Heart right ventricle (tissue), 16 donors: ENCODE measurements around the gene HOXB4. TPM values are rescaled to one million over a fixed set of nuclear protein-coding genes. Genes with fewer than 3 reads are reported as not detected.

Experiments used
- ATAC-seq, 8 donors: fragments of 200-7000 bp; cut with Tn5 transposase; one replicate each; pipeline ENCODE4 v1.9.1; 2020; ENCODE audit warnings: mild to moderate bottlenecking in 8 of 8, moderate library complexity in 8 of 8, moderate number of reproducible peaks in 1 of 8
- DNase-seq, 2 donors: peaks; one replicate each; pipeline ENCODE4 v3.0.0-alpha.2; 2020
- H3K27ac ChIP-seq, 10 donors: fragments of 200-600 bp; sonication (generic) in 2 of 10; one replicate each; pipeline versions ENCODE4 v1.5.0 to v1.8.0; 2020 to 2022; ENCODE audit warnings: mild to moderate bottlenecking in 3 of 10
- H3K27me3 ChIP-seq, 7 donors: fragments of 200-600 bp; one replicate each; pipeline ENCODE4 v1.8.0; 2021 to 2022; ENCODE audit warnings: mild to moderate bottlenecking in 2 of 7
- H3K36me3 ChIP-seq, 9 donors: fragments of 200-600 bp; sonication (generic) in 1 of 9; one replicate each; pipeline versions ENCODE4 v1.5.0 to v1.8.0; 2020 to 2022; ENCODE audit warnings: mild to moderate bottlenecking in 2 of 9
- H3K4me1 ChIP-seq, 9 donors: fragments of 200-600 bp; sonication (generic) in 1 of 9; one replicate each; pipeline versions ENCODE4 v1.5.0 to v1.8.0; 2020 to 2022; ENCODE audit warnings: mild to moderate bottlenecking in 4 of 9
- H3K4me3 ChIP-seq, 10 donors: fragments of 200-600 bp; sonication (generic) in 2 of 10; one replicate each; pipeline versions ENCODE4 v1.5.0 to v1.8.0; 2020 to 2022; ENCODE audit warnings: mild to moderate bottlenecking in 7 of 10, moderate library complexity in 2 of 10
- H3K9me3 ChIP-seq, 11 donors: fragments of 200-600 bp in 10 of 11; sonication (generic) in 2 of 11; one replicate each; pipeline versions ENCODE4 v1.5.0 to v1.8.0; 2013 to 2022; ENCODE audit warnings: mild to moderate bottlenecking in 2 of 11, control low read depth in 1 of 11, moderate library complexity in 1 of 11
- WGBS, 2 donors: extraction: QIAGEN DNeasy Blood & Tissue Kit; methylation state at CpG; one replicate each; pipeline ENCODE4 v1.1.7; 2013; ENCODE audit warnings: inconsistent platforms in 1 of 2; 5-methylcytosine and 5-hydroxymethylcytosine counted together
- intact Hi-C, 10 donors: fragments of 100-400 bp; cut with DNase I; formaldehyde crosslinking; loops; one replicate each; pipeline versions ENCODE4 v1.11.1 to v1.14.2; 2022
- polyA plus RNA-seq, 2 donors: library from polyadenylated mRNA; stranded (reverse); fragments of 200-250 nt; gene quantifications; one replicate each; pipeline ENCODE4 v1.2.3, GENCODE V29; 2013
- total RNA-seq, 10 donors: library from RNA; stranded (reverse); fragmentation: NEBNext Ultra II Directional in 3 of 10; extraction: Animal tissue kit (Norgen Biotek cat#: 25700) in 3 of 10; gene quantifications; one replicate each; pipeline versions ENCODE4 v1.2.1 to v1.2.4, GENCODE V29; 2021 to 2023
- TF ChIP-seq, protein P1 (sequence below), 9 donors: fragments of 200-600 bp; sonication (generic) in 2 of 9; IDR thresholded peaks; one replicate each; pipeline versions ENCODE4 v1.5.0 to v1.8.0; 2021 to 2022; ENCODE audit warnings: antibody characterized with exemption in 9 of 9, mild to moderate bottlenecking in 5 of 9, moderate library complexity in 1 of 9
- donor health status: Arrhythmogenic right ventricular cardiomyopathy.
- donor health status: ischemic (EF 13 %, LVEDD 7.1; RV severe dilation, severe dysfunction).
- donor health status: healthy with polysubstance abuse.
- donor health status: DM: no; HTN: yes; CAD: no.
- donor health status: DM: no; HTN: no; CAD: no.
- donor health status: ischemic (EF 25% LVEDD 6.9; RV normal size, moderate dysfunction).
- donor health status: ischemic (EF 25% LVEDD 5.7; RV mildly dilated, moderate dysfunction).
- donor health status: healthy.
- donor health status: DM: yes; HTN: yes; CAD: no.
- donor health status: Ischemic cardiomyopathy.
- donor health status: ischemic (EF 35%, LVEDD 5.7; RV mildly dilated, moderate dysfunction).
- donor health status: nonischemic (EF 11% LVEDD 7.7; RV severe dilation, severe dysfunction).
- donor health status: DM: yes; HTN: yes; CAD: no.
- donor health status: PGD.
- donor health status: ischemic (EF 29% LVEDD 5.4; RV normal size, mild dysfunction).
- donor health status: nonischemic (EF 23%, LVEDD 6.1; RV moderate dilation, normal function).

The HOXB4 gene
- total and polyA plus RNA-seq, 12 donors: 0.14 to 1.6 (median 0.32) TPM; not detected in 1

DNA sequence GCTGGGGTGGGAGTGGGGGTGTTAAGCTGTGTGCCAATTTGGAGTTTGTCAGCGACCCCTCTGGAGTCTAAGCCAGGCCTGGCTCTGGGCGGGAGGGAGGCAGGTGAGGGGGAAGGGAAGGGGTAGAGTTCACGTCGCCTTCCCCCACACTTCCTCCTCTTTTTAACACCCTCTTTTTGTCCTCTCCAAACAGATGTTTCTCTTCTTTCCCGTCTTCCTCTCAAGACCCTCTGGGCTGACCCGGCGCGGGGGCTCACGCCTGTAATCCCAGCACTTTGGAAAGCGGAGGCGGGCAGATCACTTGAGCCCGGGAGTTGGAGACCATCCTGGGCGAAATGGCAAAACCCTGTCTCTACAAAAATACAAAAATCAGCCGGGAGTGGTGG lies 50.6 kb downstream of the HOXB4 start:
- 37 to 43% methylated on average over 14 of the region's 14 CpGs for WGBS, 2 donors
- DNase-seq: no peak

DNA sequence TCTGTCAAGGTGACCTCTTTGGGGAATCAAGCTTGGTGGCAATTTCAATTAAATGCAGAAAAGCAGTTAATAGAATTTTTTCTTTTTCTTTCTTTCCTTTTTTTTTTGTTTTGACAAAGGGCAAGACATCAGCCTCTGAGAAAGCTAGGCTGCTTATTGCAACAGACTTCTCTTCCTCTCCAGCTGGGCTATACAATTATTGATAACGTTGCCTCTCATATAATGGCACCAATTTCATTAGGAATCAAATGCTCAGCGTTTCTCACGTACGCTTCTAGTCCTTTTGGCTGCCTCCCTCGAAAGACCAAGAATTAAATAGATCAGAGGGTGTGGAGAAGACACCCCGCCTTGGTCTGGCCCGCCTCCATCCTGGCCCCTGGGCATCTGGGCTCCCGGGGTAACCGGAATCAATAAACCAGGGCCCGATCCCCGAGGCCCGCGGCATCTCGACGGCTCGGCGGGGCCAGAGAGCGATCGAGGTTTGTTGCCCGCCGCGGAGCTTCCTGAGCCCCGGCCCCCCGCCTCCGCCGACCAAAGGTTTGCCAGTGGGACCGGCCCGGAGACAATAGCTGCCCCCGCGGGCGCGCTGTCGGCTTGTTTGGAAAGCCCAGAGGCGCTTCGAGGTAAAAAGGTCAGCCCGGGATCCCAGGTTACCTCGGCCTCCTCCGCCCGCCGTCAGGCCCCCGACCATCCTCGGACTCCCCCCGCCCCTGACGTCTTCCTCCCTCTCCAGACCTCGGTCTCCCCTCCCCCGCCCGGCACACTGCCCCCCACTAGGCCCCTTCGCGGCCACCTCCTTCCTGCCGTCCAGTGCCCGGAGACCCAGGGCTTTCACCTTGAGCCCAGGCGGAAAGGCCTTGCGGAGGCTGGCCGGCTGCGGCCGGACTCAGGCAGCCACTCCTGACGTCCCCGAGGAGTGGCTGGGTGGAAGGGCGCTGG lies 51.3 kb downstream of the HOXB4 start:
- TF ChIP-seq, protein P1, sequence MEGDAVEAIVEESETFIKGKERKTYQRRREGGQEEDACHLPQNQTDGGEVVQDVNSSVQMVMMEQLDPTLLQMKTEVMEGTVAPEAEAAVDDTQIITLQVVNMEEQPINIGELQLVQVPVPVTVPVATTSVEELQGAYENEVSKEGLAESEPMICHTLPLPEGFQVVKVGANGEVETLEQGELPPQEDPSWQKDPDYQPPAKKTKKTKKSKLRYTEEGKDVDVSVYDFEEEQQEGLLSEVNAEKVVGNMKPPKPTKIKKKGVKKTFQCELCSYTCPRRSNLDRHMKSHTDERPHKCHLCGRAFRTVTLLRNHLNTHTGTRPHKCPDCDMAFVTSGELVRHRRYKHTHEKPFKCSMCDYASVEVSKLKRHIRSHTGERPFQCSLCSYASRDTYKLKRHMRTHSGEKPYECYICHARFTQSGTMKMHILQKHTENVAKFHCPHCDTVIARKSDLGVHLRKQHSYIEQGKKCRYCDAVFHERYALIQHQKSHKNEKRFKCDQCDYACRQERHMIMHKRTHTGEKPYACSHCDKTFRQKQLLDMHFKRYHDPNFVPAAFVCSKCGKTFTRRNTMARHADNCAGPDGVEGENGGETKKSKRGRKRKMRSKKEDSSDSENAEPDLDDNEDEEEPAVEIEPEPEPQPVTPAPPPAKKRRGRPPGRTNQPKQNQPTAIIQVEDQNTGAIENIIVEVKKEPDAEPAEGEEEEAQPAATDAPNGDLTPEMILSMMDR (IDR thresholded peaks at IDR 0.05): no peak
- DNase-seq: peak in 1 of 2 donors; percentile 18
- H3K4me3 ChIP-seq: no peak overlapping the region
- intact Hi-C loops: no loop called here
- H3K27ac ChIP-seq: no peak overlapping the region
- WGBS, 2 donors: 15 to 17% methylated on average over 52 to 59 of the region's 59 CpGs
- no peaks in the 10 kb centered on the region for H3K36me3 ChIP-seq
- H3K9me3 ChIP-seq: no peaks in the 10 kb centered on the region
- peaks cover 0 to 96% (median 93%) of the 10 kb centered on the region in 7 donors for H3K27me3 ChIP-seq
- H3K4me1 ChIP-seq: no peaks in the 10 kb centered on the region
- no peak for ATAC-seq

More for the DNA sequence above, 50.6 kb downstream of the HOXB4 start:
- H3K27ac ChIP-seq: no peak overlapping the region
- H3K36me3 ChIP-seq: no peaks in the 10 kb centered on the region
- intact Hi-C loops: no loop called here
- H3K4me1 ChIP-seq: no peaks in the 10 kb centered on the region
- peaks cover 0 to 97% (median 94%) of the 10 kb centered on the region in 7 donors for H3K27me3 ChIP-seq
- ATAC-seq: no peak
- TF ChIP-seq, protein P1 (IDR thresholded peaks at IDR 0.05): no peak
- no peaks in the 10 kb centered on the region for H3K9me3 ChIP-seq
- no peak overlapping the region for H3K4me3 ChIP-seq

Other genes with a start within 250 kb of the HOXB4 start
- gene SKAP1, start 148.1 kb downstream of the HOXB4 start, total RNA-seq: 1 to 10 TPM in 1 of 10 donors, under 1 TPM in 5, not detected in 4; 0.49 to 1.7 (median 0.82) TPM
- gene SKAP1, start 148.1 kb downstream of the HOXB4 start, polyA plus RNA-seq: under 1 TPM in 1 of 2 donors, not detected in 1; 0.33 TPM
- gene HOXB1, start 47.3 kb downstream of the HOXB4 start, total RNA-seq: not detected
- gene HOXB1, start 47.3 kb downstream of the HOXB4 start, polyA plus RNA-seq: not detected
- gene HOXB2, start 33.2 kb downstream of the HOXB4 start, total RNA-seq: 1 to 10 TPM in 8 of 10 donors, under 1 TPM in 2; 0.47 to 7.9 (median 2.0) TPM
- 1 to 10 TPM; 4.5 to 7.8 TPM for gene HOXB2, start 33.2 kb downstream of the HOXB4 start, polyA plus RNA-seq
- 1 to 10 TPM in 5 of 10 donors, under 1 TPM in 5; 0.24 to 3.9 (median 0.97) TPM for gene HOXB3, start 11.9 kb upstream of the HOXB4 start, total RNA-seq
- 1 to 10 TPM; 1.3 to 5.9 TPM for gene HOXB3, start 11.9 kb upstream of the HOXB4 start, polyA plus RNA-seq
- gene HOXB5, start 15.4 kb upstream of the HOXB4 start, total RNA-seq: under 1 TPM in 1 of 10 donors, not detected in 9; 0.18 TPM
- under 1 TPM; 0.06 to 0.15 TPM for gene HOXB5, start 15.4 kb upstream of the HOXB4 start, polyA plus RNA-seq
- gene HOXB6, start 26.6 kb upstream of the HOXB4 start, total RNA-seq: 1 to 10 TPM in 1 of 10 donors, under 1 TPM in 7, not detected in 2; 0.14 to 1.2 (median 0.33) TPM
- under 1 TPM; 0.88 to 0.96 TPM for gene HOXB6, start 26.6 kb upstream of the HOXB4 start, polyA plus RNA-seq
- gene HOXB7, start 32.7 kb upstream of the HOXB4 start, total RNA-seq: under 1 TPM in 4 of 10 donors, not detected in 6; 0.25 to 0.62 (median 0.45) TPM
- gene HOXB7, start 32.7 kb upstream of the HOXB4 start, polyA plus RNA-seq: under 1 TPM; 0.13 to 0.29 TPM
- under 1 TPM in 1 of 10 donors, not detected in 9; 0.55 TPM for gene HOXB8, start 36.9 kb upstream of the HOXB4 start, total RNA-seq
- not detected for gene HOXB8, start 36.9 kb upstream of the HOXB4 start, polyA plus RNA-seq
- not detected for gene HOXB9, start 48.0 kb upstream of the HOXB4 start, total RNA-seq
- not detected for gene HOXB9, start 48.0 kb upstream of the HOXB4 start, polyA plus RNA-seq
- not detected for gene PRAC1, start 144.2 kb upstream of the HOXB4 start, total RNA-seq
- not detected for gene PRAC1, start 144.2 kb upstream of the HOXB4 start, polyA plus RNA-seq
- not detected for gene PRAC2, start 144.8 kb upstream of the HOXB4 start, total RNA-seq
- not detected for gene PRAC2, start 144.8 kb upstream of the HOXB4 start, polyA plus RNA-seq
- not detected for gene HOXB13, start 150.4 kb upstream of the HOXB4 start, total RNA-seq
- not detected for gene HOXB13, start 150.4 kb upstream of the HOXB4 start, polyA plus RNA-seq
- under 1 TPM in 2 of 10 donors, not detected in 8; 0.08 to 0.33 TPM for gene TTLL6, start 238.9 kb upstream of the HOXB4 start, total RNA-seq
- gene TTLL6, start 238.9 kb upstream of the HOXB4 start, polyA plus RNA-seq: under 1 TPM; 0.06 to 0.73 TPM